Activated naive CD8-positive, alpha-beta T cell treated with anti-CD3 and anti-CD28 coated beads for 36 hours (primary cell): ENCODE measurements around the gene TIMM8A. TPM values are rescaled to one million over a fixed set of nuclear protein-coding genes. Genes with fewer than 3 reads are reported as not detected.

Experiments
- total RNA-seq, 2 experiments: library from RNA; stranded (reverse); gene quantifications; one replicate each; pipeline ENCODE4 v1.2.3, GENCODE V29; 2021

TIMM8A gene
- total RNA-seq, 2 experiments from 2014 or later: 36.0 to 39.8 TPM

Other genes with a start within 250 kb of the TIMM8A start
- under 1 TPM; 0.18 to 0.23 TPM for gene DRP2, start 129.0 kb downstream of the TIMM8A start, total RNA-seq
- gene TAF7L, start 57.4 kb downstream of the TIMM8A start, total RNA-seq: not detected
- 1 to 10 TPM in 1 of 2 experiments, under 1 TPM in 1; 0.85 to 1.1 TPM for gene BTK, start 37.4 kb upstream of the TIMM8A start, total RNA-seq
- 100 to 1,000 TPM; 329 to 361 TPM for gene RPL36A, start 42.3 kb upstream of the TIMM8A start, total RNA-seq
- 10 to 100 TPM; 51.3 to 56.3 TPM for gene GLA, start 59.2 kb upstream of the TIMM8A start, total RNA-seq
- gene HNRNPH2, start 59.5 kb upstream of the TIMM8A start, total RNA-seq: 10 to 100 TPM; 19.2 to 19.3 TPM
- gene ARMCX4, start 136.7 kb upstream of the TIMM8A start, total RNA-seq: 1 to 10 TPM; 5.5 to 6.8 TPM
- 1 to 10 TPM; 6.9 to 7.3 TPM for gene ARMCX1, start 201.8 kb upstream of the TIMM8A start, total RNA-seq